ENCODE results near the gene SLC24A2.

The SLC24A2 gene

DNA sequence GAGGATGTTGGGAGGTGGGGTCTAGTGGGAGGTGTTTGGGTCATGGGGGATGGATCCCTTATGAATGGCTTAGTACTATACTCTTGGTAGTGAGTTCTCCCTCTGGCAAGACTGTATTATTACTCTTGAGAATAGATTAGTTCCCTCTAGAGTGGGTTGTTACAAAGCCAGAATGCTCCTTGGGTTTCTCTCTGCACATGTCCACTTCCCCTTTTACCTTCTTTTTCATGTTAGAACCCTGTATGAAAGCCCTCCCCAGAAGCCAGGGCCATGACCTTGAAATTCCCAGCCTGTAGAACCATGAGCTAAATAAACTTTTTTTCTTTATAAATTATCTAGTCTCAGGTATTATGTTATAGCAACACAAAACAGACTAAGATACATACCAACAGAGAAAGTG, 31.1 kb downstream of the SLC24A2 start:
- Histone ChIP-seq H3K79me2 (ENCODE audit: insufficient read depth, low read length) (no peaks in the 10 kb centered on the region), H3K36me3 (ENCODE audit: insufficient read depth, low read length) (no peaks in the 10 kb centered on the region), H3K27ac (ENCODE audit: low read depth, low read length, poor library complexity, severe bottlenecking) (no peak overlapping the region), H4K20me1 (ENCODE audit: insufficient read depth, low read length) (no peaks in the 10 kb centered on the region), H3K9me3 (ENCODE audit: low read length) (no peaks in the 10 kb centered on the region), H3F3A (ENCODE audit: insufficient read depth, low read length) (no peaks in the 10 kb centered on the region), H3K4me3 (ENCODE audit: low read depth, low read length, poor library complexity, severe bottlenecking) (no peak overlapping the region), H3K4me2 (ENCODE audit: low read length) (no peak overlapping the region), H3K9ac (ENCODE audit: low read length) (no peak overlapping the region), H3K27me3 (ENCODE audit: insufficient read depth, low read length) (no peaks in the 10 kb centered on the region), H3K9me2 (ENCODE audit: low read depth, low read length) (no peaks in the 10 kb centered on the region), H2AFZ (ENCODE audit: low read length) (no peak overlapping the region), H3K4me1 (ENCODE audit: insufficient read depth, low read length, severe bottlenecking) (no peaks in the 10 kb centered on the region)
- TF ChIP-seq EZH2 (IDR thresholded peaks at IDR 0.05; ENCODE audit: borderline replicate concordance, low read length) = no peak
- TF ChIP-seq, protein P1, sequence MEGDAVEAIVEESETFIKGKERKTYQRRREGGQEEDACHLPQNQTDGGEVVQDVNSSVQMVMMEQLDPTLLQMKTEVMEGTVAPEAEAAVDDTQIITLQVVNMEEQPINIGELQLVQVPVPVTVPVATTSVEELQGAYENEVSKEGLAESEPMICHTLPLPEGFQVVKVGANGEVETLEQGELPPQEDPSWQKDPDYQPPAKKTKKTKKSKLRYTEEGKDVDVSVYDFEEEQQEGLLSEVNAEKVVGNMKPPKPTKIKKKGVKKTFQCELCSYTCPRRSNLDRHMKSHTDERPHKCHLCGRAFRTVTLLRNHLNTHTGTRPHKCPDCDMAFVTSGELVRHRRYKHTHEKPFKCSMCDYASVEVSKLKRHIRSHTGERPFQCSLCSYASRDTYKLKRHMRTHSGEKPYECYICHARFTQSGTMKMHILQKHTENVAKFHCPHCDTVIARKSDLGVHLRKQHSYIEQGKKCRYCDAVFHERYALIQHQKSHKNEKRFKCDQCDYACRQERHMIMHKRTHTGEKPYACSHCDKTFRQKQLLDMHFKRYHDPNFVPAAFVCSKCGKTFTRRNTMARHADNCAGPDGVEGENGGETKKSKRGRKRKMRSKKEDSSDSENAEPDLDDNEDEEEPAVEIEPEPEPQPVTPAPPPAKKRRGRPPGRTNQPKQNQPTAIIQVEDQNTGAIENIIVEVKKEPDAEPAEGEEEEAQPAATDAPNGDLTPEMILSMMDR (IDR thresholded peaks at IDR 0.05; ENCODE audit: low read length) = no peak

DNA sequence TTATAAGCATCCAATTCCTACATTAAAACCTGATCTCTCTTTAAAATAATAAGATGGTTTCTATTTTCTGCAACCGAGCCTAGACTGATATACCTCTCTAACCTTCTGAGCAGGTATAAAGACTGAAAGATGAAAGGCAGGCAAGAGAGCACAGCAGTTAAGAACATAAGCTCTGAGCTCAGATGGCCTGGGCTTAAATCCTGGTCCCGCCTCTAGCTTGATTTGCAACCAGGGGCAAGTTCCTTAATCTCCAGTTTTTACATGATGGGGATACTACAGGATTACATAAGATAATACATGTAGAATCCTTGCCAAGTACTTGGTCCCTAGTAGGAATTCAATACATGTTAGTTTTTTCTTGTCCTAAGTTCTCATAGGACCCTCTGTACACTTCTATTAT, 33.9 kb downstream of the SLC24A2 start:
- H3K9me3 ChIP-seq (ENCODE audit: low read length) = no peaks in the 10 kb centered on the region
- no peaks in the 10 kb centered on the region for H3F3A ChIP-seq (ENCODE audit: insufficient read depth, low read length)
- TF ChIP-seq EZH2 (IDR thresholded peaks at IDR 0.05; ENCODE audit: borderline replicate concordance, low read length) = no peak
- TF ChIP-seq, protein P1 (IDR thresholded peaks at IDR 0.05; ENCODE audit: low read length) = no peak
- H3K79me2 ChIP-seq (ENCODE audit: insufficient read depth, low read length) = no peaks in the 10 kb centered on the region
- H3K4me2 ChIP-seq (ENCODE audit: low read length) = no peak overlapping the region
- no peaks in the 10 kb centered on the region for H3K36me3 ChIP-seq (ENCODE audit: insufficient read depth, low read length)
- no peak overlapping the region for H3K9ac ChIP-seq (ENCODE audit: low read length)
- no peak overlapping the region for H3K27ac ChIP-seq (ENCODE audit: low read depth, low read length, poor library complexity, severe bottlenecking)
- H4K20me1 ChIP-seq (ENCODE audit: insufficient read depth, low read length) = no peaks in the 10 kb centered on the region
- H2AFZ ChIP-seq (ENCODE audit: low read length) = no peak overlapping the region
- no peaks in the 10 kb centered on the region for H3K9me2 ChIP-seq (ENCODE audit: low read depth, low read length)
- H3K4me1 ChIP-seq (ENCODE audit: insufficient read depth, low read length, severe bottlenecking) = no peaks in the 10 kb centered on the region
- no peak overlapping the region for H3K4me3 ChIP-seq (ENCODE audit: low read depth, low read length, poor library complexity, severe bottlenecking)
- H3K27me3 ChIP-seq (ENCODE audit: insufficient read depth, low read length) = no peaks in the 10 kb centered on the region

DNA sequence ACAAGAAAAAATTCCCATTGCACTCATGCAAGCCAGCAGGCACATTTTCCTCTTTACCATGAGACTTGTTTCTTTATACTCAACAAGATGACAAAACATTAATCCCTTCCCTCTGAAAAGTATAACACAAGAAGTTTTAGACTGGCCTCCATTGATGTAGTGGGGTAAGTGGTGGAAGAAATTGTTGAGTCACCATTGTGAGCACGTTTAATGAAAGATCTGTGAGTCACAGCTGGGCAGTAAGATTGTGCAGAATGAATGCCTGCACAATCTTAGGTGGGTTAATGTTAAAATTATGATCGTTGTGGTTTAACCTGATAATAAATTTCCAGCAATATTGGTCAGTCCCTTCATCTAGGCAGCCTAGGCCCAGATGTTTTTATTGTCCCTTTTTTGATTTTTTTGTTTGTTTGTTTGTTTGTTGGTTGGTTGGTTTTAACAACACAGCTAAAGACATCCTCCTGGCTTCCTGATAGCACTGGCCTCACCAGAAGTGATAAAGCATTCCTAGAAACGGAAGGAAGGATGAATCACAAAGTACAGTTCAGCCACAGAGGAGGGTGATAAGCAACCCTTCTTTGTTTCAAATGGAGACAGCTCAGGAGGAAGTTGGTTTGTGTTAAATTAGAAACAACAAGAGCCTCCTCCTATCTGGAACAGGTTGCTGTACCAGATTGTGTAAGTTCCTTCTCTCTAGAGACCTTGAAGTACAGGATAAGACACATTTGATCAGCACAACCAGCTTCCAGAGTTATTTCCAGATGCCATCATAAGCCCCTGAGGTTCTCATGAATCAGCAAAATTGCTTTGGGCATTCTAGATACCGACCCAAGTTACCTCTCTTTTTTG, 40.3 kb downstream of the SLC24A2 start:
- H3F3A ChIP-seq (ENCODE audit: insufficient read depth, low read length) = no peaks in the 10 kb centered on the region
- H3K9me3 ChIP-seq (ENCODE audit: low read length) = no peaks in the 10 kb centered on the region
- no peaks in the 10 kb centered on the region for H3K36me3 ChIP-seq (ENCODE audit: insufficient read depth, low read length)
- H3K27me3 ChIP-seq (ENCODE audit: insufficient read depth, low read length) = no peaks in the 10 kb centered on the region
- H2AFZ ChIP-seq (ENCODE audit: low read length) = no peak overlapping the region
- no peak overlapping the region for H3K27ac ChIP-seq (ENCODE audit: low read depth, low read length, poor library complexity, severe bottlenecking)
- H3K79me2 ChIP-seq (ENCODE audit: insufficient read depth, low read length) = no peaks in the 10 kb centered on the region
- H3K4me1 ChIP-seq (ENCODE audit: insufficient read depth, low read length, severe bottlenecking) = no peaks in the 10 kb centered on the region
- TF ChIP-seq EZH2 (IDR thresholded peaks at IDR 0.05; ENCODE audit: borderline replicate concordance, low read length) = no peak
- TF ChIP-seq, protein P1 (IDR thresholded peaks at IDR 0.05; ENCODE audit: low read length) = no peak
- H3K9ac ChIP-seq (ENCODE audit: low read length) = no peak overlapping the region
- H3K4me3 ChIP-seq (ENCODE audit: low read depth, low read length, poor library complexity, severe bottlenecking) = no peak overlapping the region
- no peaks in the 10 kb centered on the region for H3K9me2 ChIP-seq (ENCODE audit: low read depth, low read length)
- H3K4me2 ChIP-seq (ENCODE audit: low read length) = no peak overlapping the region
- no peaks in the 10 kb centered on the region for H4K20me1 ChIP-seq (ENCODE audit: insufficient read depth, low read length)

All from OCI-LY1 (cell line).